Hematopoietic multipotent progenitor cell treated with erythropoietin and hydrocortisone succinate and interleukin-3 and kit ligand, for 6 days (in vitro differentiated cells): ENCODE results near the gene TTC38.

ENCODE experiments used
- DNase-seq: peaks from one replicate; pipeline ENCODE4 v3.0.0-alpha.2; 2015

The TTC38 gene

GRCh38 chr22:46267431-46268279 lies at the start of gene TTC38:
TSS of gene TTC38 (plus strand) at chr22:46268008. CDS start at chr22:46268040, 32 bp downstream.
- peak; percentile 80 for DNase-seq

- DNase-seq: no peak
These were observed 48.2 kb upstream of the TTC38 start for GRCh38 chr22:46219636-46220035.

- DNase-seq: no peak
These were observed 46.9 kb upstream of the TTC38 start for GRCh38 chr22:46220921-46221320.

- DNase-seq: no peak
These were observed 43.5 kb upstream of the TTC38 start for GRCh38 chr22:46224044-46224897.

GRCh38 chr22:46224898-46225290 lies 42.9 kb upstream of the TTC38 start:
- DNase-seq: no peak

- no peak for DNase-seq
These were observed 42.2 kb upstream of the TTC38 start for GRCh38 chr22:46225631-46226030.

GRCh38 chr22:46226577-46226976 lies 41.2 kb upstream of the TTC38 start:
- DNase-seq: no peak

- DNase-seq: peak; percentile 43
These were observed 38.1 kb upstream of the TTC38 start for GRCh38 chr22:46229701-46230100.

GRCh38 chr22:46230262-46230901 lies 37.4 kb upstream of the TTC38 start:
- DNase-seq: peak; percentile 43

GRCh38 chr22:46233231-46233630 lies 34.6 kb upstream of the TTC38 start:
- DNase-seq: peak; percentile 79

GRCh38 chr22:46234969-46235368 lies 32.8 kb upstream of the TTC38 start:
- peak; percentile 90 for DNase-seq

- no peak for DNase-seq
These were observed 30.2 kb upstream of the TTC38 start for GRCh38 chr22:46237453-46238124.

- no peak for DNase-seq
These were observed 29.3 kb upstream of the TTC38 start for GRCh38 chr22:46238541-46238940.

GRCh38 chr22:46239261-46240048 lies 28.4 kb upstream of the TTC38 start:
- DNase-seq: peak; percentile 86

- DNase-seq: no peak
These were observed 27.7 kb upstream of the TTC38 start for GRCh38 chr22:46240073-46240472.

GRCh38 chr22:46240506-46240905 lies 27.3 kb upstream of the TTC38 start:
- peak; percentile 47 for DNase-seq

- DNase-seq: no peak
These were observed 26.9 kb upstream of the TTC38 start for GRCh38 chr22:46240907-46241306.

GRCh38 chr22:46241396-46242007 lies 26.3 kb upstream of the TTC38 start:
- DNase-seq: peak; percentile 95

- no peak for DNase-seq
These were observed 25.7 kb upstream of the TTC38 start for GRCh38 chr22:46242076-46242475.

- DNase-seq: no peak
These were observed 23.0 kb upstream of the TTC38 start for GRCh38 chr22:46244771-46245170.

GRCh38 chr22:46245511-46245910 lies 22.3 kb upstream of the TTC38 start:
- no peak for DNase-seq
